GM12801 (cell line): Measurements from ENCODE around the gene KIAA1671.

ENCODE experiments used
- CTCF ChIP-seq: IDR thresholded peaks from one replicate; pipeline ENCODE4 v1.5.1; 2011; ENCODE audit warnings: control low read depth; ENCODE audit not compliant: insufficient read length; ENCODE audit errors: extremely low read depth

Gene KIAA1671

GRCh38 chr22:25113316-25113721 is 160.8 kb downstream of the KIAA1671 start:
- no peak for TF ChIP-seq CTCF

- no peak for TF ChIP-seq CTCF
Measured at GRCh38 chr22:25114369-25115362, 162.2 kb downstream of the KIAA1671 start.

DNA sequence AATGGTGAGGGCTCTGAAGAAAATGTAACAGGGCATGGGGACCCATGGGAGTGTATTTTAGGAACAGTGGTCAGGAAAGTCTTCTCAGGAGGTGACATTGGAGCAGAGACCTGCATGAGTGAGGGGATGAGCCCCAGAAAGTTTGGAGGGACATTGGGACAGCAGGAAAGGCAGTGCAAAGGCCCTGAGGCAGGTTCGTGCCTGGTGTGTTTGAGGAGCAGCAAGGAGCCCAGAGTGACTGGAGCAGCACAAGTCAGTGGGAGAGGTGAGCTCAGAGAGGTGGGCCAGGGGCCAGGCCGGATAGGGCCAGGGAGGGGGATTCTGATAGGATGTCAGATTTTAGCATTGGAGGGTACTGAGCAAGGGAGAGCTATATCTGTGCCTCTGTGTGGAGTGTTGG is 167.1 kb downstream of the KIAA1671 start:
- TF ChIP-seq CTCF, result no peak

DNA sequence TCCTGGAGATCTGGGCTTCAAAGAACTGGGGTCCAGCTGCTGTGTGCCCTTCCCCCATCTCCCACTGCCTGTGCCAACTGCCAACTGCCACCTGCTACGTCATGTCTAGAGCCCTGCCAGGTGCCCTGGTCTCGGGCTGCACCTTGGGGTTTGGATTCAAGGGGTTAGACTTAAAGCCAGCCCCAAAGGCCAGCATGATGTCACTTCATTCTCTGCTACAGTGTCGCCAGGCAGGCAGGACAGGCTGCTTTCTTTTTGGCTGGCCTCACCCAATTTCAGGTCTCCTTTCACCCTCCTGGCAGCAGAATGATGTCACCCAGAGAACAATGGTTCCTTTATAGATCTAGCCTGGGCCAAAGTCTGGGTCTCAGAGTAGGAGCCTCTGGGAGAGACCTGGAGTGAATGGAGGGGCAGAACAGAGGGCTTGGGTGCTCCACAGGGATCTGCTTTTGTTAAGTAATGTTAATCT is 167.6 kb downstream of the KIAA1671 start:
- no peak for TF ChIP-seq CTCF

- no peak for TF ChIP-seq CTCF
Measured at GRCh38 chr22:25120761-25121212, 168.3 kb downstream of the KIAA1671 start.

GRCh38 chr22:25122136-25122764 is 169.7 kb downstream of the KIAA1671 start:
- TF ChIP-seq CTCF, result no peak

GRCh38 chr22:25123677-25124076 is 171.2 kb downstream of the KIAA1671 start:
- TF ChIP-seq CTCF, result no peak
